GM21447 (cell line): ENCODE measurements around the gene KL.
A peak's percentile ranks its signal among the peaks of the same experiment; 100 is the strongest.

ENCODE experiments used
- ATAC-seq: cut with Tn5 transposase; IDR thresholded peaks from one replicate; pipeline ENCODE4 v1.9.1; 2021; ENCODE audit not compliant: unreplicated experiment

The KL gene

DNA sequence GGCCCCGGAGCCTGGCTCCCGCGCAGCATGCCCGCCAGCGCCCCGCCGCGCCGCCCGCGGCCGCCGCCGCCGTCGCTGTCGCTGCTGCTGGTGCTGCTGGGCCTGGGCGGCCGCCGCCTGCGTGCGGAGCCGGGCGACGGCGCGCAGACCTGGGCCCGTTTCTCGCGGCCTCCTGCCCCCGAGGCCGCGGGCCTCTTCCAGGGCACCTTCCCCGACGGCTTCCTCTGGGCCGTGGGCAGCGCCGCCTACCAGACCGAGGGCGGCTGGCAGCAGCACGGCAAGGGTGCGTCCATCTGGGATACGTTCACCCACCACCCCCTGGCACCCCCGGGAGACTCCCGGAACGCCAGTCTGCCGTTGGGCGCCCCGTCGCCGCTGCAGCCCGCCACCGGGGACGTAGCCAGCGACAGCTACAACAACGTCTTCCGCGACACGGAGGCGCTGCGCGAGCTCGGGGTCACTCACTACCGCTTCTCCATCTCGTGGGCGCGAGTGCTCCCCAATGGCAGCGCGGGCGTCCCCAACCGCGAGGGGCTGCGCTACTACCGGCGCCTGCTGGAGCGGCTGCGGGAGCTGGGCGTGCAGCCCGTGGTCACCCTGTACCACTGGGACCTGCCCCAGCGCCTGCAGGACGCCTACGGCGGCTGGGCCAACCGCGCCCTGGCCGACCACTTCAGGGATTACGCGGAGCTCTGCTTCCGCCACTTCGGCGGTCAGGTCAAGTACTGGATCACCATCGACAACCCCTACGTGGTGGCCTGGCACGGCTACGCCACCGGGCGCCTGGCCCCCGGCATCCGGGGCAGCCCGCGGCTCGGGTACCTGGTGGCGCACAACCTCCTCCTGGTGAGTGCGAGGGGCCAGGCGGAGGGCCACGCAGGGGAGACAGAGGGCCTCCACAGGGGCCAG, at the start of gene KL:
TSS of gene KL (plus strand) at position 10 of the 909 bp plus-strand sequence. CDS start at position 28, 18 bp downstream.
- ATAC-seq = peak; percentile 37

DNA sequence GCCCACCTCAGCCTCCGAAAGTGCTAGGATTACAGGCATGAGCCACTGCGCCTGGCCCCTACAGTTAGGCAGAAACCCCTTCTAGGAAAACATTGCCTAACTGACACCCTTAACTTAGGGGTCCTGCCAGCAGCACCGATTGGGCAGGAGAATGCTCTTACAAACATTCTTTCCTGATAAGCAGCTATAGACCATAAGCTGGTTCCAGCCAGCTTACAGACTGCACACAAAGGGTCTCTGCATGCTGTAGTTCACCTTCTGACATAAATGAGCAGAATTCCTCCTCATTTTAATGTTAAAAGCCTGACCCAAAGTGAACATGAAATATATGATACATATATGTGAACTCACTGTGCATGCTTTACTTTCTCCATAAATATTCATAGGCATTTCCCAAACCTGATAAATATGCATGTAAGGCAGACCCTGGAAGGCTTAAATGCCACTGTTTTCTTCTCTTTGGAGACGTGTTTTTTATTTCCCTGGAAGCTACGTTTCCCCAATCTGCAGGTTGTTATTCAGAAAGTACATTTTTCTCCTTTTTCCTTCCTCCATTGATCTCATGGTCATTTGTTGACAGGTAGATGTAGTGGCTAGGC, 48.5 kb upstream of the KL start:
- no peak for ATAC-seq

- ATAC-seq = no peak
Observed at GRCh38 chr13:32968316-32968715, 47.9 kb upstream of the KL start.

DNA sequence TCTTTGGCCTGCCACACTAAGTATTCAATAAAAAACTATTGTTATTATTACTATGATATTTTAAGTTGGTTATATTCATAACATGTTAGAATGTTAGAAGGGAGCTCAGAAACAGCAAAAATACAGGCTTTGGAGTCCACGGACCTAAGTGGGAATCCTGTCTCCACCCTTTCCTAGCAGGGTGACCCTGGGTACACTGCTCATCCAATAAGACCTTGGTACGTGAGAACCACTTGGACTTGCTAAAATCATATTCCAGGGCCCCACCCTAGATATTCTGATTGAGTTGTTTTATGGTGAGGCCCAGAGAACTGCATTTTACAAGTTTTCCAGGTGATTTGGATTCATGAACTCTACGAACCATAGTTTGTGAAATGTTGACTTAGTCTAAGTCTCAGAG, 47.4 kb upstream of the KL start:
- no peak for ATAC-seq

- peak; percentile 93 for ATAC-seq
Observed at GRCh38 chr13:32969516-32969941, 46.7 kb upstream of the KL start.

DNA sequence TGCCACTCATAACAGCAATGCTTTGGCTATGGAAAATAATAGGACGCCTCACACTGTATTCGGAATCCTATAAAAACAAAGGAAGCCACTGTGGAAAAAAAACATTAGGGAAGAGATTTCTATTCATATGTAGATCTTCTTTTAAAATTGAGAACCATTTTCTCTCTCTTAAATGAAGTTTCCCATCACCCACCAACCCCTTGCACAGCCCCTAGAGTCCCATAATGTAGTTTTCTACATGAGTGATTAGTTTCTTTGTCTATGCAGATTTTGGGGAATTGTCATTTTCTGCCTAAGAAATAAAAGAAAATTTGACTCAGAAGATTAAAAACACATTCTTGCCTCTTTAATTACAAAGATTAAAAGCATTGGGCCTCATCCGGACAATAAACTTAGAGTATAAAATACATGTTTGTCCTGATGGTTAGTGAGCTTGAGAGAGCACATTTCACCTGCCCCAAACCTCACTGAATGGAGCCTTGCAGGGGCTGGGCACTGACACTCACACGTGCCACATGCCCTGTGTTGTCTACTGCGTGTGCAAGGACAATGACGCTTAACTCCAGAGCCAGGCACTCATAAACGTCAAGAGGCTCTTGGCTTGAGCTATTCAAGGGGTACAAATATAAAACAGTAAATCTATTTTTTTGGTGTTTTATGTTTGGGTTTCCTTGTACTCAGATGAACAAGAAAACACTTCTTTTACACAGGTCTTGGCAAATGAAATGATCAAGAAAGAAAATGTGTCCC, 40.0 kb upstream of the KL start:
- no peak for ATAC-seq

- no peak for ATAC-seq
Observed at GRCh38 chr13:32976912-32977311, 39.3 kb upstream of the KL start.

- no peak for ATAC-seq
Observed at GRCh38 chr13:32977321-32977720, 38.9 kb upstream of the KL start.

- no peak for ATAC-seq
Observed at GRCh38 chr13:32978278-32978677, 37.9 kb upstream of the KL start.

DNA sequence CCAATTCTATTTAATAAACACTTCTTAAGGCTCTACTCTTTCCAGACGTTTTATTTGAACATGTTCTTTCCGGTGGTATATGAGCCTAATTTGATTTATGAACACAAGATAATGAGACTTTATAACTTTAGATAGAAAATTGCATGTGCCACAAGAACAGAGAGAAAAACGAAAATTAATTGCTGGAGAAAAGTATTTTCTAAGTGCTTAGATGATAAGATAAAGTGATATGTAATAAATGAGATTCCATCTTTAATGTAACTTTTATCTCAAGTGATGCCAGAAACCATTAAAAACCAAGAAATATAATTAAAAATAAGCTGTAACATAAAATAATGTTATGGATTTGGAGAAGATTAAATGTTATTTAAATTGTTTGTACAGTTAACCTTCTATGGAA, 33.2 kb upstream of the KL start:
- ATAC-seq = no peak

- ATAC-seq = no peak
Observed at GRCh38 chr13:32984857-32985626, 31.2 kb upstream of the KL start.

DNA sequence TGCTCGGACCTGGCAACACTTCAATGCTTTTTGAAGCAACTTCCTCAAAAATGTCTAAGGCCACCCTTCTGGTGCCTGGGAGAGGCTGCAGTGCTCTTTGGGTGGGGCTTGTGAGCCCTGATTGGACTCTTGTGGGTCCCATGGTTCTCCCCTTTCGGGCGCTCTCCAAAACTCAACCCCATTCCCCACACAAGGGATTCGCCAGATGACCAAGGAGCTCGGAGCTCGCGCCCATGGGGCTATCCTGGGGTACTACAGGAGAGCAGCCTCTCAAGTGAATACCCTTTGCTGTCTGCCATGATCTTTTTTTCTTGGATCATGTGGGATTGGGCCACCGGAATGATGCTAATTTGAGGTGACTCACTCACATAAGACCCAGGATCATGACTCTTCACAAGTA, 29.7 kb upstream of the KL start:
- no peak for ATAC-seq

GRCh38 chr13:32987462-32987861, 28.8 kb upstream of the KL start:
- no peak for ATAC-seq

GRCh38 chr13:32988608-32989289, 27.5 kb upstream of the KL start:
- ATAC-seq = no peak

- no peak for ATAC-seq
Observed at GRCh38 chr13:32989290-32989667, 26.9 kb upstream of the KL start.

- ATAC-seq = no peak
Observed at GRCh38 chr13:32989942-32990341, 26.3 kb upstream of the KL start.

GRCh38 chr13:32993145-32993544, 23.1 kb upstream of the KL start:
- ATAC-seq = no peak

- ATAC-seq = no peak
Observed at GRCh38 chr13:32997399-32997798, 18.8 kb upstream of the KL start.

DNA sequence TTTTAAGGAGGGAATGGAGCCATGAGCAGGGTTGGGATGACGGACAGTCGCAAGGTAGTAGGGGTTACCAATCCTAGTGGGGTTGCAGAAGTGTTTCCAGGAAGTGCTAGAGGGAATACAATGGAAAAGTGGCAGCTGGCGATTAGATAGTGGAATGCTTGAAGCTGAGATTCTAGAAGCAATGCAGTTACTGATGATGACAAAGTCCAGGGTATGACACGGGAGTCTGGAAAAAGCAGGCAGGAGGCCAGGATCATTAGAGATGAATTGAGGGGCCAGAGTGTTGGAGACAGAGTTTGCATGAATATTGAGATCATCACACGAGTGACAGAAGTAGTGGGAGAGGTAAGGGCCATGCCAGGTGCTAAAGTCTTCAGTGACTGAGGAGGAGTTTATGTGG, 17.3 kb upstream of the KL start:
- ATAC-seq = no peak

DNA sequence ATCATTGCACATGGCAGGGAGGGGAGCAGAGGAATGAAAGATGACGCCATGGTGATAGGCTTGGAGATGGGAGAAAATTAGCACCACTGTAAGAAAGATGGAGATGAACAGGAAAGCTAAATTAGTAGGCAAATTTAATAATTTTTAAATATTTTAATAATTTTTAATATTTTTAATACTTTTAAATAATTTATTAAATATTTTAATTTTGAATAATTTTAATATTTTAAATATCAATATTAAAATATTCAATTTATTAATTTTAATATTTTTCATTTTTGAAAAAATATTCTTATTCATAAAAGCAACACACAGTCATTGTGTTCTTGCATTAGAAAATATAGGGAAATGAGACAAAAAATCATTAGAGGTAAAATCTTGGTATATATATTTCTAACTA, 15.9 kb upstream of the KL start:
- no peak for ATAC-seq
